ENCODE results near the gene SLC25A25. TPM values are rescaled to one million over a fixed set of nuclear protein-coding genes. Genes with fewer than 3 reads are reported as not detected.

Gene SLC25A25
- total and polyA plus RNA-seq, 10 donors: 6.2 to 44.7 (median 23.0) TPM

DNA sequence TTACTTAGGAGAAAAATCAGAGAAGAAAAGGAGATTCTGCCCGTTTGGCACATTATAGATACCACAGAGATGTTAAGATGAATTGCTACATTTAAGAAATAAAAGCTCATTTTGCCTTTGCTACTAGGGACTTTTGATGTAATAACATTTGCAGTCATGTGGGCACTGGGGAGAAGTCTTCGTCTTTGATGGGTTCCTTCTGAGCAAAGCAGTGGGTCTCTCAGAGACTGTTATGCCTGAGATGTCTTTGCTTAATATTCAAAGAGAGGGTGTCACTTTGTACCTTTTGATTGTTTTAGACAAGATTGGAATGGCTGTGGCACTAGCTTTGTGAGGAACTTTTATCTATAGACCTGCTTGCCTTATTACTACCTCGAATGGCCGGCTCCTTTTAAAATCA is 25.0 kb downstream of the SLC25A25 start:
- Histone ChIP-seq H3K4me3 (no peak overlapping the region), H3K9me3 (no peaks in the 10 kb centered on the region), H3K27ac (peak overlapping the region; percentile 32 to 91 (median 83)), H3K36me3 (peaks cover 0 to 16% (median 0%) of the 10 kb centered on the region in 6 donors), H3K4me1 (peaks cover 47 to 98% (median 91%) of the 10 kb centered on the region in 6 donors), H3K27me3 (replicated peaks in 1 of 7) (no peaks in the 10 kb centered on the region)
- DNase-seq: no peak
- intact Hi-C loops (cut with DNase I; ENCODE audit: low total_unique reads): loop anchor here (10.0 kb wide), 1 partner anchor 48 kb away; no protein-coding TSS in a partner anchor
- 45 to 67% (median 52%) methylated on average over 4 of the region's 4 CpGs for WGBS, 5 donors
- TF ChIP-seq POLR2A (IDR thresholded peaks at IDR 0.05) (no peak), POLR2AphosphoS5 (IDR thresholded peaks at IDR 0.05) (no peak)
- TF ChIP-seq, protein P1, sequence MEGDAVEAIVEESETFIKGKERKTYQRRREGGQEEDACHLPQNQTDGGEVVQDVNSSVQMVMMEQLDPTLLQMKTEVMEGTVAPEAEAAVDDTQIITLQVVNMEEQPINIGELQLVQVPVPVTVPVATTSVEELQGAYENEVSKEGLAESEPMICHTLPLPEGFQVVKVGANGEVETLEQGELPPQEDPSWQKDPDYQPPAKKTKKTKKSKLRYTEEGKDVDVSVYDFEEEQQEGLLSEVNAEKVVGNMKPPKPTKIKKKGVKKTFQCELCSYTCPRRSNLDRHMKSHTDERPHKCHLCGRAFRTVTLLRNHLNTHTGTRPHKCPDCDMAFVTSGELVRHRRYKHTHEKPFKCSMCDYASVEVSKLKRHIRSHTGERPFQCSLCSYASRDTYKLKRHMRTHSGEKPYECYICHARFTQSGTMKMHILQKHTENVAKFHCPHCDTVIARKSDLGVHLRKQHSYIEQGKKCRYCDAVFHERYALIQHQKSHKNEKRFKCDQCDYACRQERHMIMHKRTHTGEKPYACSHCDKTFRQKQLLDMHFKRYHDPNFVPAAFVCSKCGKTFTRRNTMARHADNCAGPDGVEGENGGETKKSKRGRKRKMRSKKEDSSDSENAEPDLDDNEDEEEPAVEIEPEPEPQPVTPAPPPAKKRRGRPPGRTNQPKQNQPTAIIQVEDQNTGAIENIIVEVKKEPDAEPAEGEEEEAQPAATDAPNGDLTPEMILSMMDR (IDR thresholded peaks at IDR 0.05 in 8 of 11, conservative IDR thresholded peaks at IDR 0.05 in 3 of 11): no peak

DNA sequence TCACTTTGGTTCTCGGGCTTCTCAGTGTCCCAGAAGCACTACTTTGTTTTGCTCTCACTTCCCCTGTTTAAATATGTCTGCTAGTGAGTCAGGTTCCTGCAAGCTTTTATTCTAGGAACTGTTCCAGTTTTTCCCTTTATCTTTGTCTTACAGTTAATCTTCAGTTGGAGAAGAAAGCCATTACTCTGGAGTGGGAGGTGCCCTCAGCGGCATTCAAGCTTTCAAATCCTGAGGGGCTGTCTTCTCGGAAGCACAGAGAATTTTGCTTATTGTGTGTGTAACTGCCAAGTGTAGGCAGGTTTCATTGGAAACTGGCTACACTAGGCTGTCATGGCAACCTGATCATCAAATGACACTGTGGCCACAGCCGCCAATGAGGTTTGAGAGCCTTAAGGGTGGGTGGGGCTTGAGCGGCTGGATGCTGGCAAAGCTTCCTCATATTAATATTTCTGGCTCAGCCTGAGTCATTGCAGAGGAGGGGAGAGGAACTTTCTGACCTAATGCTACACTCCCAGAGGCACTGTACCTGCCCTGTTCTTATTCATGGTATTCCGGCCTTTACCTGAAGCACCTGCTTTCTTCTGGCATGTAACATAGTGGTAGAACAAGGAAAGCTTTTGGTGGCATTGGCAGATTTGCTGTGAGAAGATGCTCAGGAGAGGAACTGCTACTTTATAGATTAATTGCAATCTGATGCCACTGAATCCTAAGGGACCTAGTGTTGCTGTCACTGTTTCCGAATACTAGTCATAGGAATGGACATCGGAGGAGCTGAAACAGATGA is 26.3 kb downstream of the SLC25A25 start:
- no peaks in the 10 kb centered on the region for H3K9me3 ChIP-seq
- H3K36me3 ChIP-seq: peaks cover 0 to 17% (median 0%) of the 10 kb centered on the region in 6 donors
- TF ChIP-seq, protein P1 (IDR thresholded peaks at IDR 0.05 in 8 of 11, conservative IDR thresholded peaks at IDR 0.05 in 3 of 11): no peak
- TF ChIP-seq POLR2AphosphoS5 (IDR thresholded peaks at IDR 0.05) (peak in 2 of 3 donors; percentile 64 to 71), POLR2A (IDR thresholded peaks at IDR 0.05) (peak in 1 of 3 donors; percentile 23)
- DNase-seq: peak; percentile 89
- 27 to 35% (median 29%) methylated on average over 8 of the region's 8 CpGs for WGBS, 5 donors
- peak overlapping the region in 1 of 8 donors; percentile 25 for H3K4me3 ChIP-seq
- peak overlapping the region; percentile 32 to 91 (median 83) for H3K27ac ChIP-seq
- H3K4me1 ChIP-seq: peaks cover 47 to 98% (median 92%) of the 10 kb centered on the region in 6 donors
- no peaks in the 10 kb centered on the region for H3K27me3 ChIP-seq (replicated peaks in 1 of 7)
- intact Hi-C loops (cut with DNase I; ENCODE audit: low total_unique reads): loop anchor here (10.0 kb wide), 1 partner anchor 50 kb away; no protein-coding TSS in a partner anchor

DNA sequence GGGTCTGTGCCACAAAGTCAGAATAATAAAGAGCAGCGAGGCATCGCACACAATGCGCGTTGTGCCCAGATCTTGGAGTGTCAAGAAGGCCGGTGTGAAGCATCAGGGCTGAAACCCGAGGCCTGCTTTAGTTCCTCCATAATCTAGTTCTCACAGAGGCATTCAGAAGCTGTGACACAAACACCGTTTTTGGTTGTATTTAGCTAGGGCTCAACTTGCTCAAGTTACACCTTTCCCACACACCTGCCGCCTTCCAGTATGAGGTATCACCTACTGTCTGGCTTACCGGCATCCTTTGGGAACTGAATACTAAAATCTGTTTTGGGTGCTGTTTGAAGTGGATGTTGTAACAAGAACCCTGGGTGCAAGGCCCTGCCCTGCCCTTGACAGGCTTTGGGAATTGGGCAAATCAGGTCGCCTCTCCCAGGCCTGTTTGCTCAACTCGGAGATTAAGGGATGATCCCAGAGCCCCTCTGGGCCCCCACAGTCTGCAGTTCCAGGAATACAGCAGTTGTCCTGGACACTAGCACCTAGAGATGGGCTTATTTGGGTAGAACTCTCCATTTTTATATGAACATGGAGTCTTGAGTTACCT is 27.0 kb downstream of the SLC25A25 start:
- no peak for TF ChIP-seq POLR2A (IDR thresholded peaks at IDR 0.05)
- TF ChIP-seq POLR2AphosphoS5 (IDR thresholded peaks at IDR 0.05): no peak
- TF ChIP-seq, protein P1 (IDR thresholded peaks at IDR 0.05 in 8 of 11, conservative IDR thresholded peaks at IDR 0.05 in 3 of 11): no peak
- Histone ChIP-seq H3K27me3 (replicated peaks in 1 of 7) (no peaks in the 10 kb centered on the region), H3K4me3 (peak overlapping the region in 1 of 8 donors; percentile 25), H3K27ac (peak overlapping the region; percentile 1 to 91 (median 83)), H3K9me3 (no peaks in the 10 kb centered on the region), H3K4me1 (peaks cover 54 to 98% (median 91%) of the 10 kb centered on the region in 6 donors), H3K36me3 (peaks cover 0 to 19% (median 0%) of the 10 kb centered on the region in 6 donors)
- 88 to 93% (median 89%) methylated on average over 11 of the region's 11 CpGs for WGBS, 5 donors
- DNase-seq: peak; percentile 53
- intact Hi-C loops (cut with DNase I; ENCODE audit: low total_unique reads): loop anchor here (10.0 kb wide), 1 partner anchor 50 kb away; no protein-coding TSS in a partner anchor
